Uterine smooth muscle cell (primary cell): ENCODE data around the gene USP5. TPM values are rescaled to one million over a fixed set of nuclear protein-coding genes. Genes with fewer than 3 reads are reported as not detected.

Experiments
- total RNA-seq: library from RNA; depleted of rRNA; stranded (reverse); fragments of >200 nt; gene quantifications from 2 replicates; pipeline ENCODE4 v1.2.3, GENCODE V29; 2014

The USP5 gene, protein sequence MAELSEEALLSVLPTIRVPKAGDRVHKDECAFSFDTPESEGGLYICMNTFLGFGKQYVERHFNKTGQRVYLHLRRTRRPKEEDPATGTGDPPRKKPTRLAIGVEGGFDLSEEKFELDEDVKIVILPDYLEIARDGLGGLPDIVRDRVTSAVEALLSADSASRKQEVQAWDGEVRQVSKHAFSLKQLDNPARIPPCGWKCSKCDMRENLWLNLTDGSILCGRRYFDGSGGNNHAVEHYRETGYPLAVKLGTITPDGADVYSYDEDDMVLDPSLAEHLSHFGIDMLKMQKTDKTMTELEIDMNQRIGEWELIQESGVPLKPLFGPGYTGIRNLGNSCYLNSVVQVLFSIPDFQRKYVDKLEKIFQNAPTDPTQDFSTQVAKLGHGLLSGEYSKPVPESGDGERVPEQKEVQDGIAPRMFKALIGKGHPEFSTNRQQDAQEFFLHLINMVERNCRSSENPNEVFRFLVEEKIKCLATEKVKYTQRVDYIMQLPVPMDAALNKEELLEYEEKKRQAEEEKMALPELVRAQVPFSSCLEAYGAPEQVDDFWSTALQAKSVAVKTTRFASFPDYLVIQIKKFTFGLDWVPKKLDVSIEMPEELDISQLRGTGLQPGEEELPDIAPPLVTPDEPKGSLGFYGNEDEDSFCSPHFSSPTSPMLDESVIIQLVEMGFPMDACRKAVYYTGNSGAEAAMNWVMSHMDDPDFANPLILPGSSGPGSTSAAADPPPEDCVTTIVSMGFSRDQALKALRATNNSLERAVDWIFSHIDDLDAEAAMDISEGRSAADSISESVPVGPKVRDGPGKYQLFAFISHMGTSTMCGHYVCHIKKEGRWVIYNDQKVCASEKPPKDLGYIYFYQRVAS
- total RNA-seq = 94.9 and 147 TPM in 2 replicates

DNA sequence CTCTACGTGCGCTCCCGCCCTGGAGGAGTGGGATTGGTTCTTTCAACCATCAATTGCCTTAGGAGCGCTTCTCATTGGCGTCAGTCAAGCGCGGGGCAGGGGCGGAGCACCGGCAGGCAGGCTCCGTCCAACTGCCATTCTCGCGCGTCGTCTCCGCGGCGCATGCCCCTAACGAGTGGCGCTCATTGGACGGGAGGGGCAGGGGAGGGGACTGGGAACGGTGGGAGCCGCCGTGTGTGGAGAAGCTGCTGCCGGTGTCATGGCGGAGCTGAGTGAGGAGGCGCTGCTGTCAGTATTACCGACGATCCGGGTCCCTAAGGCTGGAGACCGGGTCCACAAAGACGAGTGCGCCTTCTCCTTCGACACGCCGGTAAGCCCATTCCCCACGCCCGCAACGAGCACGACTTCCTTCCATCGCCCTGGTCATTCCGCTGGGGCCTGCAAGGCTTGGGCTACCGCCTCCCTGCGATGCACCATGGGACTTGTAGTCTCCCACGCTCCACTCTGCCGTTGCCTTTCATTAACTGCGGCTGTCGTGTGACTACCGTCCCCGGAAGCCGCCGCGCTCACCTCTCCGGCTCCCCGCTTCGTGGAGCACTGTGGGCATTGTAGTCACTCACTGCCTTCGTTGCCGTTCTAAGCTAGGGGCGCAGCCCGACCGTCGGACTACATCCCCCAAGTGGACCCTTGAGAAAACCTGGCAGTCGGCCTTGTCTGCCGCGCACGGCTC is at the start of gene USP5:
TSS of gene USP5 (plus strand) at position 230 of the 730 bp plus-strand sequence. CDS start at position 260, 30 bp downstream.

DNA sequence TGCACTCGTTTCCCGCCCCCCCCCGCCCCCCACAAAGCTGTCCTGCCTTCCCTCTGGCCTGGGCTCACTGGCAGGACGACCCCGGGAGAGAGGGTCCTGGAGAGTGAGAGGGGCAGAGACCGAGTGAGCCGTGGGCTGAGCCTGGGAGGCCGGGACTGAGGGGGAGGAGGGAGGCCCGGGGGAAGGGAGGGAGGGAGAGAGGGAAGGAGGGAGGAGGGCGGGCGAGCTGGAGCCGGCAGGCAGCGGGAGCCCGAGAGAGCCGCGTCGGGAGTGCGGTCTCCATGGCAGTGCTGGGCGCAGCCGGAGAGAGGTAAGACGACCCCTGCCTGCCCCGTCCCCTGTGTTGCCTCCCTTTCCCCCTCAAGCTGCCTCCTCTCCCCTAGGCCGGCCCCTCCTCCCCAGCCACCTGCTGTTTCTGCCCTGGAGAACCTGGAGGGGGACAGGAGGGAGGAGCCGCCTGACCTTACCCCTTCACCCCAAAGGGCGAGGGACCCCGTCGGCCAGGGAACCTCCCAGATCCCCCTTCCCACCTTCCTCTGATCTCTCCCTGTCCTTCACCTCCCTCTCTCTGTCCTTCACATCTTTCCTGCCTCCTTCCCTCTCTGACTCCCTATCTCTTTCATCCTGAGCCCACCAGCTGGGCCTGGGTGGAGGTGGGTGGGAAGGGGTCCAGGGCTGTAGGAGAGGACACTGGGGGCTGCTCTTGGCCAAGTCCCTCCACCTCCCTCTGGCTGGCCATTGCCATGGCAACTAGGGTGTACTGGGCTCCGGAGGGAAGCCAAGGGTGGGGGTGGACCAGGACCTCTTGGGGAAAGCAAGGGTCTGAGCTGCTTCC is 30.1 kb upstream of the USP5 start, which contains the start of gene GPR162:
TSS of gene GPR162 (plus strand) at position 231 of the 835 bp plus-strand sequence. CDS start 2,078 bp downstream, outside the sequence.

GRCh38 chr12:6827982-6828780 is 23.8 kb upstream of the USP5 start, which contains the start of gene P3H3:
Gene P3H3 (plus strand): TSS chr12:6828407. CDS start chr12:6828441, 34 bp downstream.

GRCh38 chr12:6840761-6841515 is 11.0 kb upstream of the USP5 start, which contains the start of gene GNB3:
Gene GNB3 (plus strand): TSS chr12:6840925. CDS start chr12:6841288, 363 bp downstream.

DNA sequence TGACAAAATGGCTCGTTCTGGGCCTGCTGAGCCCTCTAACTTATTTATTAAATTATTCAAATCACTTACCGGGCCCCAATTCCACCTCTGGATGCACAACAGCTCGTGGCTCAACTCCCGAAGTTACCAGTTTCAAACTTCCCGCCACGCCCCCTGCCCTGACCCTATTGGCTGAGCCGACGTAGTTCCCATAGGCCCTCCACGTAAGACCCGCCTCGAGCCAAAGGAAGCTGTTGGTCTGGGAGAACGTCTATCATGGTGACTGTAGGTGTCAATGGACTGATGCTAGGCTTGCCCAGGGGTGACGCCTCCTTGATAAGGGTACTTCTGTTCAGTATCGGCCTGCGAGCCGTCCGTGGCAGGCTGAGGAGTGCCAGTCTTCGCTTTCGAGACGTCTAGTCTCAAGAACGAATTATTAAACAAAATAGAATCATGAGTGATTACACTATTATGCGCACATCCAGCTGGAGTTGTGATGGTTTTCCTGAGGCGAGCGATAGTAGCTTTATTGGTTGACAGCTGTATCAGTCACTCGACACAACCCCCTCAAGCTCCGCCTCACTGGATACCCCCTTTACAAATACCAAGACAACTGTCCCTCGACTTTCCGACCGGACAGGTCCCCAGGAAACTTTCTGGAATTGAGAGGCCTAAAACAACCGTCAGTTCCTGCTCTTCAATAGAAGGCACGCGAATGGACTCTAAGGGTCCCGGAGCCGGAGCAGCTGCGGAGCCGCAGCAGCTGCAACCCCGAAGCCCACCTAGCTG is 613 bp upstream of the USP5 start, which contains the start of gene CDCA3:
TSS of gene CDCA3 (minus strand) at position 134 of the 768 bp plus-strand sequence. CDS start 334 bp downstream, outside the sequence.

DNA sequence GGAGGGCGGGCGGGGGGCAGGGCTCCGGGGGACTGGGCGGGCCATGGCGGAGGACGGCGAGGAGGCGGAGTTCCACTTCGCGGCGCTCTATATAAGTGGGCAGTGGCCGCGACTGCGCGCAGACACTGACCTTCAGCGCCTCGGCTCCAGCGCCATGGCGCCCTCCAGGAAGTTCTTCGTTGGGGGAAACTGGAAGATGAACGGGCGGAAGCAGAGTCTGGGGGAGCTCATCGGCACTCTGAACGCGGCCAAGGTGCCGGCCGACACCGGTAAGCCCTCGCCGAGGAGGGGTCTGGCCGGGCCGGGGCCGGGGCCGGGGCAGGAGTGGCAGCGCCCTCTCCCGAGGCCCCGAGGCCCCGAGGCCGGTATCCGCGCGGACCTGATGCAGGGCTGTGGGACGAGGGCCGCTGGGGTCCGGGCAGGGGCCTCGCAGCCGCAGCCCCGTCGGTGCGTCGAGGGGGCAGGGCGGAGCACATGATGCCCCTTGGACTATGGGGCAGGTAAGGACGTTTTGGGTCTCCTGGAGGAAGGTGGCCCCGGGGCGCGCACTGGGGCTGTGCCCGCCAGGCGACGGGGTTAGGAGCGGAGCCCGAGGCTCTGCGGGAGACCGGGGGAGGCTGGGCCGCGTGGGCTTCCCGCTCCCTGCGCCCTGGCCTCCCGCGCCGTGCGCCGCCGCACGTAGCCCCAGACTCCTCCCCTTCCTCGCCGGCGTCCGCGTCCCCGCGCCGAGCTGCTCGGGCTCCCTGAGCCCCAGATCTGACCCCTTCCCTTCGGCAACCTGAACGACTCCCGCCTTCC is 15.7 kb downstream of the USP5 start, which contains the start of gene TPI1:
TSS of gene TPI1 (plus strand) at position 119 of the 798 bp plus-strand sequence. CDS start at position 155, 36 bp downstream.

DNA sequence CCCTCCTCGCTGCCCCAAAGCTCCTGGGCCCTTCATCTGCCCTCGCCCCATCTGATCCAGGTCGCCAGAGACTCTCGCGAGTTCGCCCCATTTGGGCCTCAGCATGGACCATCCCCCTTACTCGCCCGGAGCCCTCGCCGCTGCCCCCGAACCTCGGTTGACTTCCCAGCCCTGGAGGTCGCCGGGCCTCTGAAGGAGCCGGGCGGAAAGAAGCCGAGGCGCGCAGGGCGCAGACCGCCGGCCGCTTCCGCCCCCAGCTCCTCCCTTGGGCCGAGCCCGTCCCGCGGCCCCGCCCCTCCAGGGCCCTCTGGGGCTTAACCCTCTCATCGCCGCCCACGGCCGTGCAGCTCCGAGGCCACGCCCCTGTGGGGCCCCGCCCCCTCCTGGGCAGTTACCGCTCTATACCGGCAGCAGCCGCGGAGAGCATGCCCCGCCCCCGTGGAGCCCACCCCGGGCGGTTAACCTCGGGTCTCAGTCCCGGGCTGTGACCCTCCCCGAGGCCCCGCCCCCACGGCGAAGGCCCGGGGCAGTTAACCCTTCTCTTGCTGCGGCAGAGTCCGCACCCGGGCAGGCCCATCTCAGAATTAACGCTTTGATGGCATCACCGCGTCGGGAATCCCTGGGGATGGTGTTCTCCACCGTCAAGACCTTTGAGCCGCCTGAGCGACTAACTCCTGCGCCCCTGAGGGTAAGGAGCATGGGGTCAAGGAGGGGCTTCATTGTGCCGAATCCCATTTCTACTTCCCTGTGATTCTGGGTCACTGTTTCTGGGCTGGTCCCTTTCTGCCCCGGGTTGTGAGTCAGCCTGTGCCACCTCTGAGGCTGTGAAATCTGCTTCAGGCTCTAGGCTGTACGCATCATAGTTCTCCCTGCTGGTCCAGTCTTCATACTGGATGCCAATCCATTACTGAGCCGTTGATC is 21.4 kb downstream of the USP5 start, which contains the start of gene SPSB2:
TSS of gene SPSB2 (minus strand) at position 210 of the 921 bp plus-strand sequence. CDS start 402 bp downstream, outside the sequence.

DNA sequence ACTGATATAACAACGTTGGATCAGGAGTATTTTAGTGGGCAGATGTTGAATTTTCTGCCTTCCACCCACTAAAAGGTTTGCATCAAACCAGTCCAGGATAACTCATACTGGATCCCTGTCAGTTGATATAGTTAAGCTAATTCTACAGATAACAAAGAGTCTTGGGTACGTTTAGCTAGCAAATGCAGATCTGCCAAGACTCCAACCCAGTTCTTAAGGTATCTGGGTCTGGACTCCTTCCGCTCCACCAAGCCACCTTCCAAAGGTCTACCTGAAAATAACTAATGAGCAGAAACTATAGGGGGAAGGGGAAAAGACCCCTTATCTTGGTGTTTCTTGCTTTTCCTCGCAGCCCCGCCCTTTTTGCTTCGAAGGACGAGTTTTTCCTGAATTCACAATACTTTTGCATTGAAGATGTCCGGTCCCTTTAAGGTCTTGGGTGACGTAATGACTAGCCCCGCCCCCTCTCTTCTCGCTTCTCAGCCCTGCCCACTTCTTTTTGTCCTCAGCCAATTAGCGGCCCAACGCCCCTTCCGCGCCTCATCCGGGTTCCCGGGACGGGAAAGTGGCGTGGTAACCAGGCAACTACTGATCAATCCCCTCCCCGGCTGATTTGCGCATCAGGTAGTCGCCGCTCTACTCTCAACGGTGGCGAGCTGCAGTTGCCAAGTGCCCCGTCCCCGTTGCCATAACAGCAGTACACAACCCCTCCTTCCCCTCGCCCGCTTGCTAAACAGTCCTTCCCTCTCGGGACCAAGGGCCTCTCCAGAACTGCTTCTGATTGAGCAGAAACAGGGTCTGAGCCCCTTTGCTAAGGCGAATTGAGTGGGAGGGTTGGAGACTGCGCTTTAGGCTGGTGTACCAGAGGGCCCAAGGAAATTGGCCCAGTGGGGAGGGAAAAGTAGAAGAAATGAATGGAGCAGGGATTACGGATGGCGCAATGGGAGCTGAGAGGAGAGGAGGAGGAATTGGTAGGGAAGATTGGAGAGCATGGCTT is 52.6 kb downstream of the USP5 start, which contains the start of gene LRRC23:
TSS of gene LRRC23 (plus strand) at position 543 of the 997 bp plus-strand sequence. CDS start 812 bp downstream, outside the sequence.

GRCh38 chr12:6914246-6914946 is 62.4 kb downstream of the USP5 start, which contains the start of gene ENO2:
Gene ENO2 (plus strand): TSS chr12:6914580. CDS start chr12:6915833, 1,253 bp downstream.

Other genes starting within 250 kb of the USP5 start
- gene CHD4, start 244.8 kb upstream of the USP5 start, total RNA-seq = 259 and 264 TPM in 2 replicates
- 0.12 TPM in 1 of 2 replicates, not detected in the other for gene LPAR5, start 216.2 kb upstream of the USP5 start, total RNA-seq
- gene ACRBP, start 204.7 kb upstream of the USP5 start, total RNA-seq = 0.22 and 0.25 TPM in 2 replicates
- 20.8 and 30.4 TPM in 2 replicates for gene ING4, start 189.0 kb upstream of the USP5 start, total RNA-seq
- 10.1 and 10.3 TPM in 2 replicates for gene ZNF384, start 162.8 kb upstream of the USP5 start, total RNA-seq
- under 0.01 TPM in 1 of 2 replicates, not detected in the other for gene PIANP, start 151.3 kb upstream of the USP5 start, total RNA-seq
- 76.7 and 77.9 TPM in 2 replicates for gene COPS7A, start 128.1 kb upstream of the USP5 start, total RNA-seq
- 131 and 181 TPM in 2 replicates for gene MLF2, start 99.0 kb upstream of the USP5 start, total RNA-seq
- 60.1 and 63.5 TPM in 2 replicates for gene PTMS, start 85.8 kb upstream of the USP5 start, total RNA-seq
- under 0.01 and 0.11 TPM in 2 replicates for gene LAG3, start 79.6 kb upstream of the USP5 start, total RNA-seq
- 0.25 TPM in 1 of 2 replicates, not detected in the other for gene CD4, start 62.6 kb upstream of the USP5 start, total RNA-seq
- 5.0 and 6.0 TPM in 2 replicates for gene GPR162, start 30.3 kb upstream of the USP5 start, total RNA-seq
- 133 and 175 TPM in 2 replicates for gene P3H3, start 23.7 kb upstream of the USP5 start, total RNA-seq
- 2.9 and 3.7 TPM in 2 replicates for gene GNB3, start 11.2 kb upstream of the USP5 start, total RNA-seq
- gene CDCA3, start 864 bp upstream of the USP5 start, total RNA-seq = 9.0 and 35.9 TPM in 2 replicates
- gene TPI1, start 15.4 kb downstream of the USP5 start, total RNA-seq = 1,238 and 1,525 TPM in 2 replicates
- gene SPSB2, start 21.2 kb downstream of the USP5 start, total RNA-seq = 7.0 and 9.5 TPM in 2 replicates
- gene LRRC23, start 52.7 kb downstream of the USP5 start, total RNA-seq = 8.6 and 14.4 TPM in 2 replicates
- 29.0 and 38.4 TPM in 2 replicates for gene ENO2, start 62.4 kb downstream of the USP5 start, total RNA-seq
- gene ATN1, start 75.8 kb downstream of the USP5 start, total RNA-seq = 15.7 and 22.4 TPM in 2 replicates
- gene RNU7-1, start 91.7 kb downstream of the USP5 start, total RNA-seq = not detected in 2 replicates
- gene C12orf57, start 91.9 kb downstream of the USP5 start, total RNA-seq = 60.8 and 143 TPM in 2 replicates
- gene PTPN6, start 99.2 kb downstream of the USP5 start, total RNA-seq = 0.11 TPM in 1 of 2 replicates, not detected in the other
- 155 and 196 TPM in 2 replicates for gene PHB2, start 118.5 kb downstream of the USP5 start, total RNA-seq
- 43.5 and 72.2 TPM in 2 replicates for gene EMG1, start 118.8 kb downstream of the USP5 start, total RNA-seq
- 7.2 and 7.7 TPM in 2 replicates for gene LPCAT3, start 166.3 kb downstream of the USP5 start, total RNA-seq
- gene C1S, start 208.6 kb downstream of the USP5 start, total RNA-seq = 72.8 and 248 TPM in 2 replicates
- gene C1R, start 240.3 kb downstream of the USP5 start, total RNA-seq = 27.1 and 114 TPM in 2 replicates